ENCODE results near the gene CYP1B1.

- TF ChIP-seq CTCF (conservative IDR thresholded peaks at IDR 0.05 in 1 of 2, IDR thresholded peaks at IDR 0.05 in 1 of 2; ENCODE audit: extremely low read depth in 1 of 2, insufficient read depth in 1 of 2, low read depth in 1 of 2, low read length in 2 of 2) (no peak), EZH2 (IDR thresholded peaks at IDR 0.05; ENCODE audit: borderline replicate concordance, low read length) (no peak)
These were observed 46.4 kb downstream of the CYP1B1 start for GRCh38 chr2:38029512-38029911.

All from mammary epithelial cell (primary cell).